Suprapubic skin (tissue), 3 donors: ENCODE measurements around the gene P2RX7.

Experiments used
- EP300 ChIP-seq: sonication (generic); formaldehyde crosslinking; IDR thresholded peaks from one replicate; pipeline ENCODE4 v1.6.1; 2017; ENCODE audit warnings: antibody characterized with exemption
- POLR2A ChIP-seq, 2 donors: fragments of 450-650 bp; IDR thresholded peaks; one replicate each; pipeline ENCODE4 v1.6.1; 2017; ENCODE audit warnings: antibody characterized with exemption in 2 of 2, mild to moderate bottlenecking in 2 of 2, moderate library complexity in 2 of 2
- TF ChIP-seq, protein P1 (sequence below), 2 donors: fragments of 200-600 bp in 1 of 2; fragments of 450-650 bp in 1 of 2; sonication (generic) in 1 of 2; IDR thresholded peaks; one replicate each; pipeline ENCODE4 v1.5.1; 2016 to 2019; ENCODE audit warnings: antibody characterized with exemption in 2 of 2, mild to moderate bottlenecking in 1 of 2, moderate library complexity in 1 of 2

DNA sequence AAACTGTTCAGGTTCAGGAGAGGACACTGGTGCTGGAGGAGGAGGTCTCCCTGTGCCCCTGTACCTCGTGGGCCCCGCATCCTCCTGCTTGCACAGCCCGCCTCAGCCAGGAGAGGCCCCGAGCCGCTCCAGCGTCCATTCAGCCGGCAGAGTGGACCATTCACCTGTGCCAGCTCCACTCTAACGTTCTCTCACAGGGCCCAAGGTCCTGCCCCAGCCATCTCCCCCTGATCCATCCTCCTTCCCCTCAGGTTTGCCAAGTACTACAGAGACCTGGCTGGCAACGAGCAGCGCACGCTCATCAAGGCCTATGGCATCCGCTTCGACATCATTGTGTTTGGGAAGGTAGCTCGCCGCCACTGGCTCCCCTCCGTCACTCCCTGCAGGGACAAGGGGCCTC is 99.5 kb downstream of the P2RX7 start:
- TF ChIP-seq EP300: no peak
- TF ChIP-seq, protein P1, sequence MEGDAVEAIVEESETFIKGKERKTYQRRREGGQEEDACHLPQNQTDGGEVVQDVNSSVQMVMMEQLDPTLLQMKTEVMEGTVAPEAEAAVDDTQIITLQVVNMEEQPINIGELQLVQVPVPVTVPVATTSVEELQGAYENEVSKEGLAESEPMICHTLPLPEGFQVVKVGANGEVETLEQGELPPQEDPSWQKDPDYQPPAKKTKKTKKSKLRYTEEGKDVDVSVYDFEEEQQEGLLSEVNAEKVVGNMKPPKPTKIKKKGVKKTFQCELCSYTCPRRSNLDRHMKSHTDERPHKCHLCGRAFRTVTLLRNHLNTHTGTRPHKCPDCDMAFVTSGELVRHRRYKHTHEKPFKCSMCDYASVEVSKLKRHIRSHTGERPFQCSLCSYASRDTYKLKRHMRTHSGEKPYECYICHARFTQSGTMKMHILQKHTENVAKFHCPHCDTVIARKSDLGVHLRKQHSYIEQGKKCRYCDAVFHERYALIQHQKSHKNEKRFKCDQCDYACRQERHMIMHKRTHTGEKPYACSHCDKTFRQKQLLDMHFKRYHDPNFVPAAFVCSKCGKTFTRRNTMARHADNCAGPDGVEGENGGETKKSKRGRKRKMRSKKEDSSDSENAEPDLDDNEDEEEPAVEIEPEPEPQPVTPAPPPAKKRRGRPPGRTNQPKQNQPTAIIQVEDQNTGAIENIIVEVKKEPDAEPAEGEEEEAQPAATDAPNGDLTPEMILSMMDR (IDR thresholded peaks at IDR 0.05): no peak
- no peak for TF ChIP-seq POLR2A (IDR thresholded peaks at IDR 0.05)
